Osteocyte (in vitro differentiated cells): ENCODE data around the gene FOXA1. TPM values are rescaled to one million over a fixed set of nuclear protein-coding genes. Genes with fewer than 3 reads are reported as not detected.

Source experiments
- DNase-seq: peaks from one replicate; pipeline ENCODE4 v3.0.0; 2021; ENCODE audit warnings: mixed read lengths; ENCODE audit not compliant: unreplicated experiment; ENCODE audit errors: extremely low spot score
- H3K27ac Mint-ChIP-seq: one replicate; pipeline ENCODE4 v1.8.0; 2021; ENCODE audit warnings: mild to moderate bottlenecking, mixed read lengths; ENCODE audit not compliant: unreplicated experiment
- H3K27me3 Mint-ChIP-seq: one replicate; pipeline ENCODE4 v1.8.0; 2021; ENCODE audit warnings: mixed read lengths; ENCODE audit not compliant: unreplicated experiment
- H3K36me3 Mint-ChIP-seq: one replicate; pipeline ENCODE4 v1.8.0; 2021; ENCODE audit warnings: mixed read lengths; ENCODE audit not compliant: unreplicated experiment
- H3K4me1 Mint-ChIP-seq: one replicate; pipeline ENCODE4 v1.8.0; 2021; ENCODE audit warnings: mixed read lengths; ENCODE audit not compliant: unreplicated experiment
- H3K4me3 Mint-ChIP-seq: one replicate; pipeline ENCODE4 v1.8.0; 2021; ENCODE audit warnings: mild to moderate bottlenecking, moderate library complexity, mixed read lengths; ENCODE audit not compliant: unreplicated experiment
- H3K9me3 Mint-ChIP-seq: one replicate; pipeline ENCODE4 v1.8.0; 2021; ENCODE audit warnings: mixed read lengths; ENCODE audit not compliant: unreplicated experiment
- CTCF ChIP-seq: fragments of 200-600 bp; sonication (generic); IDR thresholded peaks from 2 replicates; pipeline ENCODE4 v1.5.0; 2021; ENCODE audit warnings: antibody characterized with exemption, mild to moderate bottlenecking, moderate library complexity
- total RNA-seq: library from RNA; stranded (reverse); gene quantifications from 2 replicates; pipeline ENCODE4 v1.2.1, GENCODE V29; 2021

FOXA1 gene
- total RNA-seq, 1 donor from 2014 or later = not detected

DNA sequence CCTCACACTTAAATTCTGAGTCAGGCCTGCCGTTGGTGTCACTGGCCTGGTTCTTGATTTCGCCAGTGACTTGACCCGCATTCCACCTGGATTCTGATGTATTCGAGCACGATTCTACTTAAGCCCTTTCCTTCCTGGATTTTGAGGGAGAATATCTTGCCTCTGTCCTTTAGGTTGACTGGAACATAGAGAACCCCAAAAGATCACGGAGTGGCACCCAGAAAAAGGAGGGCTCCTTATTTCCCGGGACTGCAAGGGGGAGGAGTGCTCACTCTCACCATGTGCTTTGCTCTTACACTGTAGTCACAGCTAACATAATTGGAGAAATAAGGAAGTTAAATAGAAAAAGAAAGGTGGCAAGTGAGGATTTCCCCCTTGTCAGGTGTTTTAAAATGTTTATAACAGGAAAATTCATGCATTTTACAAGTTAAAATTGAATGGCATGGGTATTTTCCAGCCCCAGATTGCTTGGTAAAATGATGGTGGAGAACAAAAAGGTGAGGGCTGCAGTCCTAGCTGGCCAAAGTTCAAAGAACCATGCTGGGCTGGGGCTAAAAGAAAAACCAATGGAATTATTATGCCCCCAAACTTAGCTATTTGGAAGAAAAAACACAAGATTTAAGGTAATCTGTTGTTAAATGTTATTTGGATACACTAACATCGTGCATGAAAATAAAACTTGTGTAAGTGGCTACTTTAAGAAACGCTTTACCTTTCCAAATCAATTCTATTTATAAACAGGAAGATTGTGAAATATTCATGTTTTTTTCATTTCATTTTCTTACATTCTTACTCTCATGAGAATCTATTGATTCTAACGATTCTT lies 8.9 kb downstream of the FOXA1 start:
- H3K4me1 Mint-ChIP-seq = peaks cover 15% of the 10 kb centered on the region
- H3K36me3 Mint-ChIP-seq = no peaks in the 10 kb centered on the region
- H3K9me3 Mint-ChIP-seq = no peaks in the 10 kb centered on the region
- H3K27ac Mint-ChIP-seq = no peak overlapping the region
- H3K27me3 Mint-ChIP-seq = peaks cover 73% of the 10 kb centered on the region
- H3K4me3 Mint-ChIP-seq = no peak overlapping the region
- no peak for TF ChIP-seq CTCF
- no peak for DNase-seq

DNA sequence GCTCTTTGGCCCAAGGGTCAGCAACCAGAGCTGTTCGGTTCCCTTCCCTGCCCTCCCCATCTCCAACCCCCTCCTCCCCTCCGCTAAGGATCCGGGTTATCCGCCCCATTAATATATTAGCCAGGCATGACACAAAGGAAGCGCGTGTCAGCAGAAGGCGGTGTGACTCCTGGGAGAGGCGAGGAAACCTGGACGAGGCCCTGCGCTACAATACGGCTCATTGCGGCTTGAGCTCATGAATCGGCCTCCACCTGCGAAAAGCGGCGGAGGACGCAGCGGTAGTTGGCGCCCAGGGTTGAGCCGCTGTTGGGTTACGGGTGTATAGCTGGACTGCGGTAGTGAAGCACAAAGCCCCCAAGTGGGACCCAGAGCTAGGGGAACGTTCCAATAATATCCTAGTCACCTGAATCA lies 9.9 kb downstream of the FOXA1 start:
- no peak overlapping the region for H3K27ac Mint-ChIP-seq
- peaks cover 15% of the 10 kb centered on the region for H3K4me1 Mint-ChIP-seq
- TF ChIP-seq CTCF = no peak
- H3K36me3 Mint-ChIP-seq = no peaks in the 10 kb centered on the region
- H3K4me3 Mint-ChIP-seq = no peak overlapping the region
- no peaks in the 10 kb centered on the region for H3K9me3 Mint-ChIP-seq
- no peak for DNase-seq
- H3K27me3 Mint-ChIP-seq = peaks cover 72% of the 10 kb centered on the region

DNA sequence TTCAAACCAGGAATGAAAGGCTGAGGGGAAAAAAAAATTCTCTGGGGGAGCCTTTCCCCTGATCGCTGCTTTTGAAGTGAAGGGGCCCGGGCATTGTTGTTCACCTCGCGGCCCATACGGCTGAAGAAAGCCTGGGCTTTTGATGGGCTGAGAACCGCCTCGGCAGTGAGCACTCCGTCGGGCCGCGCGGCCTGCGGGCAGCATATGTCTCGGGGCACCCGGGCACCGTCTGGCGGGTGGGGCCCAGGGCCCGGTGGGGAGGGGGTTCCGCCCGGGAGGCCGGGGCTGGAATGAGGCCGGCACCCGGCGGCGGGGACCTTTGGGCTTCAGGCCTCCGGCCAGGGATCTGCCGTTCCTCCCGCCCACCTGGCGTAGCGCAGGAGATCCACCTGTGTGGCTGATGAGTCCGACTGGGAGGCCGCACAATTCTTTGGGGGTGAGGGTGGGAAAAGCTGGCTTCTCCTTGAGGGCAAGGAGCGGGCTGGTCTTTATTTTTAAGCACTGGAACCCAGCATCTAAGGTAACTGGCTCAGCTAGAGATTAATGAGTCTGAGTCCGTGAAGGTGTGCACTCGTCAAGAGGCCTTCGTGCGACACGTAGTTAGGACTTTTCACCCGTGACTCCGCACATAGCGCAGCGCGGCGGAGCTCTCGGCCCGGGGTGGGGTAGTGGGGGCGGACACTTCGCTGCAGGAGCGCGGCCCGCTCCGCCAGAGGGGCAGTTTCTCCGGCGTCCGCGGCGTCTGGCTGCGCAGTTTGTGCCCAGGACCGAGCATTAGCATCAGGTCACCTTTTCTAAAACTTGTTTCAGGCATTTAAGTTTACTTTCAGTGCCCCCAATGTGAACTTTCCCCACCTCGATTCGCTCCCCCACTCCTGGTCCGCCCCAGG lies 10.6 kb downstream of the FOXA1 start:
- H3K27ac Mint-ChIP-seq = no peak overlapping the region

GRCh38 chr14:37583358-37584210 lies 11.5 kb downstream of the FOXA1 start:
- Mint-ChIP-seq H3K9me3 (no peaks in the 10 kb centered on the region), H3K4me1 (peaks cover 15% of the 10 kb centered on the region), H3K4me3 (no peak overlapping the region), H3K27me3 (peaks cover 74% of the 10 kb centered on the region), H3K27ac (no peak overlapping the region), H3K36me3 (no peaks in the 10 kb centered on the region)
- no peak for DNase-seq
- no peak for TF ChIP-seq CTCF

More for the DNA sequence above, 10.6 kb downstream of the FOXA1 start:
- TF ChIP-seq CTCF = no peak
- Mint-ChIP-seq H3K4me3 (no peak overlapping the region), H3K36me3 (no peaks in the 10 kb centered on the region), H3K27me3 (peaks cover 74% of the 10 kb centered on the region), H3K9me3 (no peaks in the 10 kb centered on the region), H3K4me1 (peaks cover 15% of the 10 kb centered on the region)
- DNase-seq = no peak
